ENCODE results near the gene NPAS3.
A peak's percentile ranks its signal among the peaks of the same experiment; 100 is the strongest.

Gene NPAS3

GRCh38 chr14:33393895-33394368, 455.3 kb downstream of the NPAS3 start:
- no peak for DNase-seq

GRCh38 chr14:33401311-33401710, 462.6 kb downstream of the NPAS3 start:
- DNase-seq, result no peak

DNA sequence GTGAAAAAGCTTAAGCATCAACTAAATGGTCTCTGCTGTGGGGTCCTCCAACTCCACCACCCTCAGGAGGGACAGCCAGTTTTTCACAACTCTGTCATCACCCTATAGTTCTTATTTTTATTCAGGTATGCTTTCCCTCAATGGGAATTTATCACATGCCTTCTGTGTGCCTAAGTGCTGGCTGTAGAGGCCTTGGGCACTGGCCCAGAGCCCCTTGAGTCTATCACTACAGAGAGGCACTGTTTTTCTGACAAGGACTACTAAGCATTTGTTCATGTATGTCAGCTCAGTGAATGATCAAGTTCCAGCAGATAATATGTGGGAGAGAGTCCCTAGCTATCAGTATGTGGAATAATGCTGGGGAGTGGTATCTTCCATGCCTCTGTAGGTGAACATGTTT, 463.9 kb downstream of the NPAS3 start:
- DNase-seq, result no peak

DNA sequence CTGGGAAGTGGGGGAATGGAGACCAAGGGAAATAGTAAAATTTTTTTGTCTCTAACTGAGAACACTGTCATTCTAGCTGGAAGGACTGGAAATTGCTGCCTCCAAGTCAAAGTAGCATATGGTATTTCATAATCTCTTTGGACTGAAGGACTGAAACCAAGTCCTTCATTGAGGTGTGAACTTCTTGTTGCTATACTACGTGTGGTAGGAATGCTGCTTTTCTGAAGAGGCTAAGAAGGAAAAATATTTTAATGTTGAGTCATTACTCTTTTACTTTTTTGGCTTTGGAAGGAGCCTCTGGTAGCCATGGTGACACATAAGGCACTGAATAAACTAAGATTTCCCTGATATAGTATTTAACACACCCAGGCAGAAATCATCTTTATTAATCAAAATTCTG, 465.4 kb downstream of the NPAS3 start:
- no peak for DNase-seq

DNA sequence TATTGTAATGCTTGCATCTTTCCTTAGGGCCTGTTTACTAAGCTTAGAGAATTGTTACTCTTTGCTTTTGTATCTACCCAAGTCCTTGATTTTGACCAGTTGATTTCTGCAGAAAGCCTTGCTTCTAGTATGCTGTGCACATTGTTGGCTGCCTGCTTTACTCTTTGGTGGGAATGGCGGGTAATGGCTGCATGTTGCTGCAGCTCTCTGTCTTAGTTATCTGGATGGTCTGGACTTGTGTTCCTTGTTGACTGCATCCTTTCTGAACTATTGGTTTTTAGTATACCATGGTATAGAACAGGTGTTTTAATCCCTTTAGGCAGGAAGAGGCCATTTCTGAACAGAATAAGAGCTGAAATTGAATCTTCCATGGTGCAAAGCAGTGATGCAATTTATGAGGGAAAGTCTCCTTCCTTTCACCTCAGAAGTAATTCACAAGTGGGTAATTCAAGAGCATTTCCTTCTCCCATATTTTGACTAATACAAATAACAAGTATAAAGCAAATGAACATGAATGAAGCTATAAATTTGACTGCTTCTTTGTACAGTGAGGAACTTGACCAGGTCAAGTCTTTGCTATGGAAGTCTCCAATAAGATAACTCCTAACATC, 466.4 kb downstream of the NPAS3 start:
- no peak for DNase-seq

- DNase-seq, result no peak
These were observed 468.1 kb downstream of the NPAS3 start for GRCh38 chr14:33406766-33407165.

DNA sequence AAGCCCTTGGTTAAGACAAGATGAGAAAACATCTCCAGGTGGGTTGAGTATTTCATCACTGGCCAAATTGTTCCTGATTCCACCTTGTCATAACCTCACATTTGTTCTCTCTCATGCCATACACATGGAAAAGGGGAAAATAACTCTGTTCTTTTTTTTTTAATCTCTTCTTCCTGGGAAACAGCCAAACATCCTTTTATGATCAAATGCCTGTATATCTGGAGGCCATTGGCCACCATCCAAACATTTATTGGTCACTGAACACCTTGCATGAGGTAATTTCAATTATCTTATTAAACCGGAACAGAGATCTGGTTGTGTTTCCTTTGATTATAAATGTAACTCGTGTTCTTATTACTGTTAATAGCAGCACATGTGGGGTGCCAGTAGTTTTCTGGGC, 469.6 kb downstream of the NPAS3 start:
- DNase-seq, result no peak

DNA sequence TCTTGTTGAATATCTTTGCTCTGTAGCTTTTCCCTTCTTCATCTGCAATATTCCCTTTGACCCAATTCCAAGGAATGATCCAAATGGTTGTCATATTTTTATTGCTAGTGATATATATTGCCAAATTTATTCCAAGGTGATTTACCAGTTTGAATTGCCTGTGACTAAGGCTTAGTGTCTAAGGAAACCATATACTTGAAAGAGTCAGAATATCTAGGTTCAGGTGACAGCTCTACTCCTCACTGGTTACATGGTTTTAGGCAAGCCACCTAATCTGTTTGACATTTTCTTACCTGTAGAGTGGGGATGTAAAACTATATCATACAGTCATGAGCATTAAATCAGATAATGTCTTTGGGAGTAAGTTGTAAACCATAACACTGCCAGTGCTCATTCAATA, 473.8 kb downstream of the NPAS3 start:
- no peak for DNase-seq

GRCh38 chr14:33413381-33413780, 474.7 kb downstream of the NPAS3 start:
- DNase-seq, result no peak

GRCh38 chr14:33414041-33414440, 475.4 kb downstream of the NPAS3 start:
- DNase-seq, result no peak

DNA sequence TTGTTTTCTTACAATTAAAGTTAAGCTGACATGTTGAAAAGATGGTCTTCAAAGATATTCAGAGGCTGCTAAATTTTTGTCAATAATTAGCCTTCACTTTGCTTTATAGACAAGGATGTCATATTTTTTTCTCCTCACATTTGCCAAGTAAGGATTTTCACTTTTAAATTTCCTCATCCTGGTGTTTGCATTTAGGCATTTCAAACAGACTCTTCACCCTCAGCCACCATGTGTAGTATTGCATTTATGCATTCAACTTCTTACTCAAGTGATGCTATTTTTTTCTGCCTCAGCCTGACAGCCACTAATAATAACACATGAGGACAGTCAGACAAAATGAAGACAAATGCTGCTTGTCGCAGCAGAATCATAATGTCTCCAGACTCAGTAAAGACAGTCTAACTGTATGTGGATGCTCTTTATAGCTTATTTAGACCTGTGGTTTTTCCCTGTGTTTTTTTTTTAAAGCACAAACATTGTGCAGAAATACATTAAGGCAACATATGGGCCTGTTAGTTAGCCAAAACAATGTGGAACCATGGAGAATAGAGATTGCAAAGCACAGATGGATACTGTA, 481.5 kb downstream of the NPAS3 start:
- no peak for DNase-seq

GRCh38 chr14:33430414-33431035, 491.8 kb downstream of the NPAS3 start:
- DNase-seq, result no peak

DNA sequence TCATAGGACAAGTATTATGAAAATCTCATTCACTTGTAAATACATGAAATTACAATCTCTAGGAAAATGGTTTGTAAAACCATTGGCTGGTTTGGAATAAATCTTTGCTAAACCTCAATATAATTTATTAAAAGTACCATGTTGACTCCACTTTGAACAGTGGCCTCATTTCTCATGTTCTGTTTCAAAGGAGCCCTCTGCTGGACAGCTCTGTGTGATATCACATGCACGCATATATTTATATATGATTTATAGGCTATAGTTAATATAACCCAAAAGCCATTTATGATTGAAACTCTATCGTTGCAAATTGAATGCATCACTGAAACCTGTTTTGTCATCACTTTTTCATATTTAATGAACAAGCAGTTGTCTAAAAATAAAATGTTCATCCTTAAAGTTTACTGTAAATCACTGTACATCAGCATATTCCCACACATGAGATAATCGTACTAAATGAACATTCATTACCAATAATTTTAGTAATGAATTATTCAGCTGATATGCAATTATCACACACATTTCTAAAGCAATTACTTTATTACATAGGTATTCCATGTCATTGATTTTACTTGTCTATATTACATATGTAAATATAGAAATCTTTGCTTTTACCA, 493.8 kb downstream of the NPAS3 start:
- DNase-seq, result peak; percentile 35

GRCh38 chr14:33433396-33433795, 494.7 kb downstream of the NPAS3 start:
- no peak for DNase-seq

DNA sequence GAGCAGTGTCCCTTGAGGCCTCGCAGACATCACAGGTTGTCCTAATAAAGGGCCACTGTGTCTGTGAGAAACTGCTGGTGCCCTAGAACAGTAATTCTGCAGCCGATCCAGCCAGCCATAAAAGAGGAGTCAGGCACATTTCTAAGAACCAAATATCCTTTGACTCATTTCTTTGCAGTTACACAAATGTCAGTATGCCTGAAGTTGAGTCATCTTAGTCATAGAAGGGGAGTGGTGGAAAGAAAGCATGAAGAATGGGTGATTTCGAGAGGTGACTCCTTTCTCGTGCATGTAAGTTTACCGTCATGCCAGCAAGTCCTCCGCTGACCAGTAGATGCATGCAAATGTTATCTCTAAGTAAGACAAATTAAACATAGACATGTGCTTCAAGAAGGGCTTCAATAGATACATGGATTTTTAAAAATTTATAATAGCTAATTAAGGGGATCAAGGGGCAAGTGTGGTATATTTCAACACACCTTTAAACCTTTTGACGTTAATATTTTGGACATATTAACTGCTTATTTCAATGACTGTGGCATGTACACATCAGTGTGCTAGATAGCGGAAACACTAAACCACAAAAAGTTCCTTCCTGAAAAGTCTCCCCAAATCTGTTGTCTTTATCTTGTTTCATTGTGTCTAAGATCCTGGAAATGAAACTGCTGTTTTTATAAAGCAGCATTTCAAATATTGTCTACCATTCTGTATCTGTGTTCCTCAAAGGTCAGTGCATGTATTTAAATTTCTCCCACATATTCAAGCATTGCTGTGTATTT, 497.4 kb downstream of the NPAS3 start:
- DNase-seq, result no peak

DNA sequence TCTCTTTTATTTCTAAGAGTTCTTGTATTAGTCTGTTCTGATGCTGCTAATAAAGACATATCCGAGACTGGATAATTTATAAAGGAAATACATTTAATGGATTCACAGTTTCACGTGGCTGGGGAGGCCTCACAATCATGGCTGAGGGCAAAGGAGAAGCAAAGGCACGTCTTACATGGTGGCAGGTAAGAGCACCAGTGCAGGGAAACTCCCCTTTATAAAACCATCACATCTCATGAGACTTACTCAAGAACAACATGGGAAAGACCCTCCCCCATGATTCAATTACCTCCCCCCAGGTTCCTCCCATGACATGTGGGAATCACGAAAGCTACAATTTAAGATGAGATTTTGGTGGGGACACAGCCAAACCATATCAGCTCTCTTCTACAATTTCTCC, 503.0 kb downstream of the NPAS3 start:
- DNase-seq, result no peak

GRCh38 chr14:33444136-33444535, 505.5 kb downstream of the NPAS3 start:
- no peak for DNase-seq

GRCh38 chr14:33449268-33449667, 510.6 kb downstream of the NPAS3 start:
- no peak for DNase-seq

DNA sequence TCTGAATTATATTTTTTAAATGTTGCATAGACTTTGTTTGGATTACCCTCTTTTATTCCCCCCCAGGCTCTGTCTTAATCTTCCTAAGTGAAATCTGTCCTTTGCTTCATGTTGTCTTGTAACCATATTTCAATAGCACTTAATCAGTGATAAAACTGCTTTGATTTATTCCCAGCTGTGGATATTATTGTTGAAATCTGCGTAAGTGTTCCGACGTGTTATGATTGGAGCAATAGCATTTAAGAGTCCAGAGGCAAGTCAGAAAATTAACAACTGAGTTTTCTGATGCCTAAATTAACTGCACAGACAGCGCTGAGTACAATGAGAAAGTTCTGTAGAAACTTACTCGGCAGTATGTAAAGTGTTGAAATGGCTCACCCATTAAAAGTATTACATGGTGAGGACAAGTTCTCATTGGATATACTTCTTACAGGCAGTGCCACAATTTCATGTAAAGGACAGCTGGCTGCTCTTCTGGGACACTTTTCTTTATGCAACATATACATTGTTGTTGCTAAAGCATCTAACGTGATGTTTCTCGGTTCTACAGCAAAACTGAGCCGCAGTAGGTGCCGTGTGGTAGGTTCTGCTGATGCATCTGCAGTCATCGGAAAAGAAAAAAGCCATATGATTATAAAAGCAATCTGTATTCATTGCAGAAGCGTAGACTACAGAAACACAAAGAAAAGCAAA, 511.2 kb downstream of the NPAS3 start:
- DNase-seq, result no peak

DNA sequence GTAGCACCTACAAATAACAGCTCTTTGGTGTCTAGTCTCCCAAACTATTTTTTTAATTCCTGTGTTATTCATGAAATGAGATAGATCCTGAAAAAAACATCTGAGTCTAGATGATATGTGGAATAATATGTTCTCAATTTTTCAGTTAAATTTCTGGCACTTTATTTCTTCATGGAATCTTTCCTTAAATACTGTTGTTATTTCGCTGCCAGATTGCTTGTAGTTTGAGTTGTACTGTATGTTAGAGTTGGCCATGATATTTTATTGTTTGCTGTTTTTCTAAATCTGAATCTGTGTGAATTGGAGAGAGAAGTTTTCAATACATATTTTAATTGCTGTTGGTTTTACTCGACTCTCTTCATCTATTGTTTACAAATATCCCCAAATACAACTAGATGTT, 511.7 kb downstream of the NPAS3 start:
- no peak for DNase-seq

- DNase-seq, result no peak
These were observed 512.5 kb downstream of the NPAS3 start for GRCh38 chr14:33451211-33451610.

DNA sequence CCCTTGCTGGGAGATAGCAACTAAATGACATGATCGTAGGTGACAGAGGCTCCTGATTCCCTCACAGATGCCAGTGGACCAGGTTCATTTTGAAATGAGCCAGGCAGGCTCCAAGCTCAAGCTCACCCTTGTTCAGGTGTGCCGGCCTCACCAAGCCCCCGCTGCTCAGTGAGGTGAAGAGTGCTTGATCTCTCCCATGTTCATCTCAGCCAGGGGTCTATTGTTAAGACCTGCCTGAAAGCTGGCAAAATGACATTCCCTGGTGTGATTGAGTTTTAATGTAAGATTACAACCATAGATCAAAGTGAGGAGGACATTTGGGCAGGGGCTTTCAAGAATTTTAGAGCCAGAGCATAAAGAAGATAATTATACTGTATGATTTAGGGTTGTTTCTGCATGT, 514.3 kb downstream of the NPAS3 start:
- no peak for DNase-seq
